ENCODE measurements around the gene EZR.
A peak's percentile ranks its signal among the peaks of the same experiment; 100 is the strongest.

Gene EZR

GRCh38 chr6:158737082-158737709, 82.0 kb downstream of the EZR start:
- Histone ChIP-seq H3K4me3 (no peak overlapping the region), H3K9me3 (no peaks in the 10 kb centered on the region; the same call in 1 of the 2 replicates), H3K4me1 (no peaks in the 10 kb centered on the region), H3K36me3 (replicated peaks) (no peaks in the 10 kb centered on the region), H3K27me3 (ENCODE audit: low read depth) (no peaks in the 10 kb centered on the region)
- no peak for DNase-seq (ENCODE audit: low spot score in 2 of 2)
- in situ Hi-C loops (cut with MboI; ENCODE audit: low sequenced_read_pairs), result no loop called here

DNA sequence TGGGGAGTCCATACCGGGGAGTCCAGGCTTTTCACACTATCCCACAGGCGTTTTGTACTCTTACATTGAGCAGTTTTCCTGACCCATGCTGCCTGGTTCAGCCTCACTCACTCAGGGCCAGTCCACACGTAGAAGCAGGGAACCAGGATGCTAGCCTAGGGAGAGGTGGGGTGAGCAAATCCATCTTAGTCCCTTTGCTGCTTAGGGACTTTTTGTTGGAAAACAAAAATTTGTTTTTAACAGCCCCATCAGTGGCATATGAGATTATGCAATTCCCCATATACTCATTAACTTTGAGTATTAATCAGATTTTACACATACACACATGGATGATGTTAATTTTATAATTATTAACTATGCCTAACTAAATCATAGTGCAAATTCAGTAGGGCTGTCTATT, 84.2 kb downstream of the EZR start:
- in situ Hi-C loops (cut with MboI; ENCODE audit: low sequenced_read_pairs), result no loop called here
- no peaks in the 10 kb centered on the region for H3K36me3 ChIP-seq (replicated peaks)
- H3K9me3 ChIP-seq, result peaks cover under 1% of the 10 kb centered on the region; the same call in 1 of the 2 replicates

GRCh38 chr6:158730541-158730907, 88.6 kb downstream of the EZR start:
- in situ Hi-C loops (cut with MboI; ENCODE audit: low sequenced_read_pairs), result no loop called here
- Histone ChIP-seq H3K36me3 (replicated peaks) (no peaks in the 10 kb centered on the region), H3K4me1 (no peaks in the 10 kb centered on the region), H3K9me3 (0 out of 2 replicates have a peak, but pooled peaks cover 3% of the 10 kb centered on the region), H3K4me3 (no peak overlapping the region), H3K27me3 (ENCODE audit: low read depth) (no peaks in the 10 kb centered on the region)
- DNase-seq (ENCODE audit: low spot score in 2 of 2), result no peak

More for the DNA sequence above, 84.2 kb downstream of the EZR start:
- Histone ChIP-seq H3K4me3 (no peak overlapping the region), H3K4me1 (no peaks in the 10 kb centered on the region), H3K27me3 (ENCODE audit: low read depth) (no peaks in the 10 kb centered on the region)
- DNase-seq (ENCODE audit: low spot score in 2 of 2), result no peak

GRCh38 chr6:158729906-158730540, 89.1 kb downstream of the EZR start:
- Histone ChIP-seq H3K9me3 (0 out of 2 replicates have a peak, but pooled peaks cover 3% of the 10 kb centered on the region), H3K4me1 (no peaks in the 10 kb centered on the region), H3K4me3 (no peak overlapping the region), H3K36me3 (replicated peaks) (no peaks in the 10 kb centered on the region), H3K27me3 (ENCODE audit: low read depth) (no peaks in the 10 kb centered on the region)
- in situ Hi-C loops (cut with MboI; ENCODE audit: low sequenced_read_pairs), result no loop called here
- DNase-seq (ENCODE audit: low spot score in 2 of 2), result no peak

DNA sequence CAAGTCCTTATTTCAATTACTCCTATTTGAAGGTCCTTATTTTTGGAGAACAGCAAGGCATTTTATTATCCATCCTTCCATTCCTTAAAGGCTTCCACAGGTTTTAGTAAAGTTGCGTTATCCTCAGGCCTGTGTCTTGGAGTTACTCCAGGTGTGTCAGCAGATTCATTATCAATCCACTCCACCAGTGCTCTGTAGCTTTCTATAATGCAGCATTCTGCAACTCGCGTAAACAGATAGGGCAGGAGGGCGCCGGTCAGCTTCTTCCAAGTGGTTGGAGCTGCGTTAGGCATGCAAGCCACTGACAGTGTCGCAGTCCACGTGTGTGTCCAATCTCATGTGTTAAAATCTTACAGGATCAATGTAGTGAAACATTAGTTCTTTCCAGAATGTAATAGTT, 93.5 kb downstream of the EZR start:
- Histone ChIP-seq H3K27me3 (ENCODE audit: low read depth) (no peaks in the 10 kb centered on the region), H3K4me1 (no peaks in the 10 kb centered on the region), H3K4me3 (no peak overlapping the region), H3K9me3 (0 out of 2 replicates have a peak, but pooled peaks cover 3% of the 10 kb centered on the region), H3K36me3 (replicated peaks) (no peaks in the 10 kb centered on the region)
- no peak for DNase-seq (ENCODE audit: low spot score in 2 of 2)
- in situ Hi-C loops (cut with MboI; ENCODE audit: low sequenced_read_pairs), result no loop called here

GRCh38 chr6:158722176-158722729, 96.9 kb downstream of the EZR start:
- Histone ChIP-seq H3K27me3 (ENCODE audit: low read depth) (no peaks in the 10 kb centered on the region), H3K36me3 (replicated peaks) (no peaks in the 10 kb centered on the region), H3K9me3 (no peaks in the 10 kb centered on the region), H3K4me3 (no peak overlapping the region), H3K4me1 (no peaks in the 10 kb centered on the region)
- in situ Hi-C loops (cut with MboI; ENCODE audit: low sequenced_read_pairs), result loop anchor here (25.0 kb wide), 1 partner anchor 390 kb away; no protein-coding TSS in a partner anchor
- DNase-seq (ENCODE audit: low spot score in 2 of 2), result no peak

DNA sequence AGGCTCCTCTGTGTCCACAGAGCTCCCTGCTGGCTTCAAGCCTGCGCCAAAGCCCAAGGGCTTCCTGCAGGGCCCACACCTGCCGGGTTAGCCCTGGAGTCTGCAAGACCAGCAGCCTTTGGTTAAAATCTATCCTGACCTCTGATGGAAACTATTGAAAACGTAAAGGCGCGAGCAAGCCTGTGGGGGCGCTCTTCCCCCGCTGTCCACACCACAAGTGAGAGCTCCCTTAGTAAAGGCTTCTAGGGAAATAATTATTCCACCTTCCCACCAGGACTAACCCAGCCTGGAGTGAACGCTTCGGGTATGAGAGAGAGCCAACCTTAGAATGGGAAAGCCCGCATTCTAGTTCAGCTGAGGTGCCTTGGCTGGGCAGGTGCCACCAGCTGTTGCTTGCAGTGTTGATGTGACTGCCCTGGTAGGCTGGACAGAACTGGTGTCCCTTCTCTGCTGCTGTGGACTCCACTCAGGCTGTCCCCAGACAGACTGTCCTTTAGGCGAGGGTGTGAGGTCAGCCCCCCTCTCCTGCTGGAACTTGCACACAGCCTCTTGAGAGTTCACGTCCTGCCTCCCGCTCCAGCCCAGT, 100.6 kb downstream of the EZR start:
- Histone ChIP-seq H3K36me3 (replicated peaks) (no peaks in the 10 kb centered on the region), H3K9me3 (no peaks in the 10 kb centered on the region), H3K4me1 (no peaks in the 10 kb centered on the region), H3K27me3 (ENCODE audit: low read depth) (no peaks in the 10 kb centered on the region), H3K4me3 (no peak overlapping the region)
- in situ Hi-C loops (cut with MboI; ENCODE audit: low sequenced_read_pairs), result loop anchor here (25.0 kb wide), 1 partner anchor 394 kb away; no protein-coding TSS in a partner anchor
- DNase-seq (ENCODE audit: low spot score in 2 of 2), result peak; percentile 15 to 66

- Histone ChIP-seq H3K4me1 (no peaks in the 10 kb centered on the region), H3K36me3 (replicated peaks) (no peaks in the 10 kb centered on the region), H3K27me3 (ENCODE audit: low read depth) (no peaks in the 10 kb centered on the region), H3K9me3 (no peaks in the 10 kb centered on the region), H3K4me3 (no peak overlapping the region)
- in situ Hi-C loops (cut with MboI; ENCODE audit: low sequenced_read_pairs), result loop anchor here (25.0 kb wide), 1 partner anchor 395 kb away; no protein-coding TSS in a partner anchor
- DNase-seq (ENCODE audit: low spot score in 2 of 2), result no peak
Measured at GRCh38 chr6:158717341-158718330, 101.5 kb downstream of the EZR start.
